ENCODE results near the gene ZSCAN10. TPM values are rescaled to one million over a fixed set of nuclear protein-coding genes. Genes with fewer than 3 reads are reported as not detected.

The ZSCAN10 gene
- total RNA-seq, 1 experiment from 2014 or later = 0.76 TPM

GRCh38 chr16:3065069-3065741 lies 33.9 kb downstream of the ZSCAN10 start, which contains the start of gene IL32:
Gene IL32, plus strand, starts transcription at chr16:3065640. Its CDS starts 172 bp downstream, at chr16:3065812.
- DNase-seq (ENCODE audit: low read depth, low spot score) = no peak
- ChIA-PET POLR2A (no interaction called here), RAD21 (ENCODE audit: low non-redundant PET in 1 of 2, low total read pairs in 2 of 2, uncharacterized antibody in 2 of 2, unreplicated experiment in 2 of 2) (no interaction called here), CTCF (no interaction called here)
- ATAC-seq = peak; percentile 33; the same call in 1 of the 2 replicates
- peak within 1 kb of the TSS; percentile 3; the same call in 1 of the 2 replicates for H3K4me2 ChIP-seq (ENCODE audit: low read length)
- H3K9ac ChIP-seq (ENCODE audit: low read length) = peak within 1 kb of the TSS; percentile 17; the same call in 1 of the 2 replicates
- H2AFZ ChIP-seq (ENCODE audit: low read depth, low read length, poor library complexity, severe bottlenecking) = no peak within 1 kb of the TSS
- no peaks in the 10 kb centered on the region for H3K27me3 ChIP-seq (ENCODE audit: insufficient read depth, low read length)
- peak within 1 kb of the TSS; percentile 6 to 18; a peak in 2 of 4 replicates for H3K4me3 ChIP-seq (replicated peaks in 1 of 2; ENCODE audit: low read depth in 1 of 2, low read length in 2 of 2)
- no peak within 1 kb of the TSS; the same call in 1 of the 2 replicates for H3K27ac ChIP-seq (ENCODE audit: low read depth, low read length)
- no peaks in the 10 kb centered on the region for H3K79me2 ChIP-seq (ENCODE audit: insufficient read depth, low read length)
- H3K9me2 ChIP-seq (ENCODE audit: insufficient read depth) = no peaks in the 10 kb centered on the region
- intact Hi-C loops (cut with micrococcal nuclease) = no loop called here
- H4K20me1 ChIP-seq (ENCODE audit: insufficient read depth) = no peaks in the 10 kb centered on the region
- H3K9me3 ChIP-seq (ENCODE audit: control insufficient read depth in 1 of 2, insufficient read depth in 1 of 2, low read depth in 1 of 2, low read length in 2 of 2) = no peaks in the 10 kb centered on the region
- no peaks in the 10 kb centered on the region for H3K36me3 ChIP-seq (ENCODE audit: control insufficient read depth in 1 of 2, insufficient read depth in 2 of 2, low read length in 2 of 2)
- TF ChIP-seq EGR1 (IDR thresholded peaks at IDR 0.05; ENCODE audit: low read depth) (no peak), ZFX (IDR thresholded peaks at IDR 0.05) (no peak), ELF1 (IDR thresholded peaks at IDR 0.05; ENCODE audit: borderline replicate concordance, low read depth) (no peak), CTCF (IDR thresholded peaks at IDR 0.05 in 2 of 3, conservative IDR thresholded peaks at IDR 0.05 in 1 of 3; ENCODE audit: borderline replicate concordance in 1 of 3, insufficient read depth in 1 of 3, low read depth in 2 of 3, low read length in 2 of 3) (no peak), SP1 (IDR thresholded peaks at IDR 0.05; ENCODE audit: low read depth) (no peak), SIN3A (IDR thresholded peaks at IDR 0.05; ENCODE audit: low read depth) (no peak), ATF3 (IDR thresholded peaks at IDR 0.05) (no peak), CEBPB (IDR thresholded peaks at IDR 0.05; ENCODE audit: low read depth) (no peak), ZNF274 (IDR thresholded peaks at IDR 0.05; ENCODE audit: low read depth, low read length) (no peak)
- BruUV-seq (replicated peaks) = TSS peak; percentile 51
- H3K4me1 ChIP-seq (ENCODE audit: control insufficient read depth in 1 of 2, insufficient read depth in 2 of 2, low read length in 2 of 2) = peaks cover 0 to 16% of the 10 kb centered on the region in 2 experiments; a peak in 1 of 4 replicates

All from HCT116 (cell line).